ENCODE results near the gene NR3C1. TPM values are rescaled to one million over a fixed set of nuclear protein-coding genes. Genes with fewer than 3 reads are reported as not detected.

NR3C1 gene
- total RNA-seq, 2 experiments from 2014 or later = 51.2 to 54.0 TPM

- Mint-ChIP-seq H3K9me3 (peaks cover 4% of the 10 kb centered on the region), H3K27me3 (no peaks in the 10 kb centered on the region), H3K27ac (peak overlapping the region; percentile 72), H3K36me3 (peaks cover 58% of the 10 kb centered on the region), H3K4me3 (no peak overlapping the region), H3K4me1 (peaks cover 53% of the 10 kb centered on the region)
- no peak for DNase-seq
These were observed 90.7 kb downstream of the NR3C1 start for GRCh38 chr5:143312822-143313221.

- H3K4me1 Mint-ChIP-seq = peaks cover 49% of the 10 kb centered on the region
- H3K27me3 Mint-ChIP-seq = no peaks in the 10 kb centered on the region
- no peak overlapping the region for H3K4me3 Mint-ChIP-seq
- H3K36me3 Mint-ChIP-seq = peaks cover 58% of the 10 kb centered on the region
- H3K27ac Mint-ChIP-seq = peak overlapping the region; percentile 20
- peaks cover 4% of the 10 kb centered on the region for H3K9me3 Mint-ChIP-seq
- DNase-seq = no peak
These were observed 91.5 kb downstream of the NR3C1 start for GRCh38 chr5:143311955-143312354.

- DNase-seq = no peak
- H3K4me3 Mint-ChIP-seq = no peak overlapping the region
- peaks cover 4% of the 10 kb centered on the region for H3K9me3 Mint-ChIP-seq
- H3K36me3 Mint-ChIP-seq = peaks cover 58% of the 10 kb centered on the region
- peak overlapping the region; percentile 20 for H3K27ac Mint-ChIP-seq
- H3K27me3 Mint-ChIP-seq = no peaks in the 10 kb centered on the region
- peaks cover 47% of the 10 kb centered on the region for H3K4me1 Mint-ChIP-seq
These were observed 92.1 kb downstream of the NR3C1 start for GRCh38 chr5:143311428-143311827.

- Mint-ChIP-seq H3K27ac (no peak overlapping the region), H3K9me3 (peaks cover 14% of the 10 kb centered on the region), H3K4me3 (no peak overlapping the region), H3K36me3 (peaks cover 74% of the 10 kb centered on the region), H3K27me3 (no peaks in the 10 kb centered on the region), H3K4me1 (peaks cover 50% of the 10 kb centered on the region)
- no peak for DNase-seq
These were observed 93.6 kb downstream of the NR3C1 start for GRCh38 chr5:143309661-143310431.

GRCh38 chr5:143308731-143309130, 94.8 kb downstream of the NR3C1 start:
- Mint-ChIP-seq H3K9me3 (peaks cover 16% of the 10 kb centered on the region), H3K4me1 (peaks cover 42% of the 10 kb centered on the region)

GRCh38 chr5:143306040-143306439, 97.4 kb downstream of the NR3C1 start:
- no peak overlapping the region for H3K4me3 Mint-ChIP-seq

More at GRCh38 chr5:143308731-143309130, 94.8 kb downstream of the NR3C1 start:
- H3K4me3 Mint-ChIP-seq = no peak overlapping the region
- H3K27me3 Mint-ChIP-seq = no peaks in the 10 kb centered on the region
- DNase-seq = no peak
- no peak overlapping the region for H3K27ac Mint-ChIP-seq
- peaks cover 83% of the 10 kb centered on the region for H3K36me3 Mint-ChIP-seq

GRCh38 chr5:143304836-143305475, 98.5 kb downstream of the NR3C1 start:
- Mint-ChIP-seq H3K4me1 (peaks cover 33% of the 10 kb centered on the region), H3K27ac (no peak overlapping the region), H3K27me3 (no peaks in the 10 kb centered on the region), H3K9me3 (peaks cover 16% of the 10 kb centered on the region), H3K4me3 (no peak overlapping the region), H3K36me3 (peaks cover 72% of the 10 kb centered on the region)
- DNase-seq = no peak

More at GRCh38 chr5:143306040-143306439, 97.4 kb downstream of the NR3C1 start:
- Mint-ChIP-seq H3K27ac (no peak overlapping the region), H3K9me3 (peaks cover 16% of the 10 kb centered on the region), H3K36me3 (peaks cover 73% of the 10 kb centered on the region), H3K4me1 (peaks cover 33% of the 10 kb centered on the region), H3K27me3 (no peaks in the 10 kb centered on the region)
- no peak for DNase-seq

GRCh38 chr5:143302341-143303045, 101.0 kb downstream of the NR3C1 start:
- Mint-ChIP-seq H3K27ac (no peak overlapping the region), H3K36me3 (peaks cover 59% of the 10 kb centered on the region), H3K4me1 (peaks cover 23% of the 10 kb centered on the region), H3K9me3 (peaks cover 12% of the 10 kb centered on the region), H3K27me3 (no peaks in the 10 kb centered on the region), H3K4me3 (no peak overlapping the region)
- no peak for DNase-seq

- no peak for DNase-seq
- H3K4me1 Mint-ChIP-seq = peaks cover 6% of the 10 kb centered on the region
- no peaks in the 10 kb centered on the region for H3K9me3 Mint-ChIP-seq
- no peaks in the 10 kb centered on the region for H3K27me3 Mint-ChIP-seq
- no peak overlapping the region for H3K4me3 Mint-ChIP-seq
- H3K36me3 Mint-ChIP-seq = peaks cover 35% of the 10 kb centered on the region
- no peak overlapping the region for H3K27ac Mint-ChIP-seq
These were observed 105.7 kb downstream of the NR3C1 start for GRCh38 chr5:143297756-143298155.

- Mint-ChIP-seq H3K27me3 (no peaks in the 10 kb centered on the region), H3K27ac (no peak overlapping the region), H3K4me1 (peaks cover 6% of the 10 kb centered on the region)
These were observed 113.4 kb downstream of the NR3C1 start for GRCh38 chr5:143290125-143290524.

GRCh38 chr5:143284521-143284920, 119.0 kb downstream of the NR3C1 start:
- H3K4me3 Mint-ChIP-seq = no peak overlapping the region
- peaks cover 46% of the 10 kb centered on the region for H3K36me3 Mint-ChIP-seq
- H3K9me3 Mint-ChIP-seq = peaks cover 3% of the 10 kb centered on the region
- H3K4me1 Mint-ChIP-seq = peaks cover 7% of the 10 kb centered on the region
- no peaks in the 10 kb centered on the region for H3K27me3 Mint-ChIP-seq
- no peak overlapping the region for H3K27ac Mint-ChIP-seq
- no peak for DNase-seq

More at GRCh38 chr5:143290125-143290524, 113.4 kb downstream of the NR3C1 start:
- Mint-ChIP-seq H3K36me3 (peaks cover 55% of the 10 kb centered on the region), H3K9me3 (no peaks in the 10 kb centered on the region), H3K4me3 (no peak overlapping the region)
- no peak for DNase-seq

GRCh38 chr5:143284002-143284401, 119.5 kb downstream of the NR3C1 start:
- Mint-ChIP-seq H3K36me3 (peaks cover 44% of the 10 kb centered on the region), H3K9me3 (peaks cover 3% of the 10 kb centered on the region), H3K4me1 (peaks cover 7% of the 10 kb centered on the region), H3K27me3 (no peaks in the 10 kb centered on the region), H3K27ac (no peak overlapping the region), H3K4me3 (no peak overlapping the region)
- DNase-seq = no peak

GRCh38 chr5:143281226-143281625, 122.3 kb downstream of the NR3C1 start:
- Mint-ChIP-seq H3K27me3 (no peaks in the 10 kb centered on the region), H3K4me1 (peaks cover 3% of the 10 kb centered on the region), H3K9me3 (peaks cover 3% of the 10 kb centered on the region), H3K27ac (no peak overlapping the region), H3K4me3 (no peak overlapping the region), H3K36me3 (peaks cover 27% of the 10 kb centered on the region)
- DNase-seq = no peak

GRCh38 chr5:143279698-143280097, 123.8 kb downstream of the NR3C1 start:
- Mint-ChIP-seq H3K9me3 (peaks cover 3% of the 10 kb centered on the region), H3K4me3 (no peak overlapping the region), H3K27me3 (no peaks in the 10 kb centered on the region), H3K4me1 (peaks cover 8% of the 10 kb centered on the region), H3K27ac (no peak overlapping the region), H3K36me3 (peaks cover 28% of the 10 kb centered on the region)
- DNase-seq = no peak

GRCh38 chr5:143277536-143277935, 126.0 kb downstream of the NR3C1 start:
- peaks cover 19% of the 10 kb centered on the region for H3K36me3 Mint-ChIP-seq
- H3K4me1 Mint-ChIP-seq = peaks cover 8% of the 10 kb centered on the region
- DNase-seq = no peak
- H3K9me3 Mint-ChIP-seq = peaks cover 1% of the 10 kb centered on the region
- H3K27me3 Mint-ChIP-seq = no peaks in the 10 kb centered on the region
- H3K4me3 Mint-ChIP-seq = no peak overlapping the region
- H3K27ac Mint-ChIP-seq = no peak overlapping the region
